ENCODE results near the gene MAPK8IP2.

The MAPK8IP2 gene

GRCh38 chr22:50600538-50600937 lies at the start of gene MAPK8IP2:
TSS of gene MAPK8IP2 (plus strand) at chr22:50600793. CDS start at chr22:50600819, 26 bp downstream.
- Mint-ChIP-seq H3K36me3 (ENCODE audit: low read depth) (no peaks in the 10 kb centered on the region), H3K4me1 (ENCODE audit: low read depth) (peaks cover 9% of the 10 kb centered on the region), H3K27me3 (peaks cover 45% of the 10 kb centered on the region), H3K27ac (no peak within 1 kb of the TSS), H3K4me3 (peak within 1 kb of the TSS; percentile 54), H3K9me3 (no peaks in the 10 kb centered on the region)
- DNase-seq = no peak

- H3K4me3 Mint-ChIP-seq = no peak overlapping the region
- no peak for DNase-seq
- no peak overlapping the region for H3K27ac Mint-ChIP-seq
Observed at GRCh38 chr22:50551160-50551752, 49.3 kb upstream of the MAPK8IP2 start.

GRCh38 chr22:50553310-50553709 lies 47.3 kb upstream of the MAPK8IP2 start:
- no peak for DNase-seq
- no peak overlapping the region for H3K27ac Mint-ChIP-seq
- H3K9me3 Mint-ChIP-seq = no peaks in the 10 kb centered on the region
- no peak overlapping the region for H3K4me3 Mint-ChIP-seq
- H3K27me3 Mint-ChIP-seq = no peaks in the 10 kb centered on the region
- peaks cover 3% of the 10 kb centered on the region for H3K36me3 Mint-ChIP-seq (ENCODE audit: low read depth)
- peaks cover 20% of the 10 kb centered on the region for H3K4me1 Mint-ChIP-seq (ENCODE audit: low read depth)

More at GRCh38 chr22:50551160-50551752, 49.3 kb upstream of the MAPK8IP2 start:
- H3K4me1 Mint-ChIP-seq (ENCODE audit: low read depth) = peaks cover 26% of the 10 kb centered on the region
- H3K9me3 Mint-ChIP-seq = no peaks in the 10 kb centered on the region
- no peaks in the 10 kb centered on the region for H3K27me3 Mint-ChIP-seq
- H3K36me3 Mint-ChIP-seq (ENCODE audit: low read depth) = peaks cover 3% of the 10 kb centered on the region

GRCh38 chr22:50556703-50557102 lies 43.9 kb upstream of the MAPK8IP2 start:
- no peaks in the 10 kb centered on the region for H3K36me3 Mint-ChIP-seq (ENCODE audit: low read depth)
- H3K4me3 Mint-ChIP-seq = no peak overlapping the region
- no peak for DNase-seq
- H3K4me1 Mint-ChIP-seq (ENCODE audit: low read depth) = peaks cover 7% of the 10 kb centered on the region
- no peaks in the 10 kb centered on the region for H3K27me3 Mint-ChIP-seq
- no peaks in the 10 kb centered on the region for H3K9me3 Mint-ChIP-seq
- H3K27ac Mint-ChIP-seq = no peak overlapping the region

- Mint-ChIP-seq H3K36me3 (ENCODE audit: low read depth) (peaks cover 2% of the 10 kb centered on the region), H3K4me3 (no peak overlapping the region), H3K4me1 (ENCODE audit: low read depth) (peaks cover 20% of the 10 kb centered on the region), H3K9me3 (no peaks in the 10 kb centered on the region), H3K27me3 (no peaks in the 10 kb centered on the region), H3K27ac (no peak overlapping the region)
- DNase-seq = no peak
Observed at GRCh38 chr22:50560034-50560433, 40.6 kb upstream of the MAPK8IP2 start.

- H3K27ac Mint-ChIP-seq = peak overlapping the region; percentile 45
- peaks cover 2% of the 10 kb centered on the region for H3K36me3 Mint-ChIP-seq (ENCODE audit: low read depth)
- H3K4me3 Mint-ChIP-seq = no peak overlapping the region
- peaks cover 20% of the 10 kb centered on the region for H3K4me1 Mint-ChIP-seq (ENCODE audit: low read depth)
- no peaks in the 10 kb centered on the region for H3K27me3 Mint-ChIP-seq
- H3K9me3 Mint-ChIP-seq = no peaks in the 10 kb centered on the region
- no peak for DNase-seq
Observed at GRCh38 chr22:50561401-50562358, 38.9 kb upstream of the MAPK8IP2 start.

- Mint-ChIP-seq H3K36me3 (ENCODE audit: low read depth) (peaks cover 5% of the 10 kb centered on the region), H3K27me3 (no peaks in the 10 kb centered on the region), H3K27ac (peak within 1 kb of the TSS; percentile 87), H3K4me1 (ENCODE audit: low read depth) (peaks cover 20% of the 10 kb centered on the region), H3K9me3 (no peaks in the 10 kb centered on the region), H3K4me3 (peak within 1 kb of the TSS; percentile 89)
- peak; percentile 99 for DNase-seq
Observed at GRCh38 chr22:50562523-50563412, 37.8 kb upstream of the MAPK8IP2 start, which contains the start of gene SYCE3. TSS of gene SYCE3 (minus strand) at chr22:50562919. CDS start at chr22:50556405, 6,514 bp downstream.

- Mint-ChIP-seq H3K36me3 (ENCODE audit: low read depth) (peaks cover 13% of the 10 kb centered on the region), H3K4me1 (ENCODE audit: low read depth) (peaks cover 20% of the 10 kb centered on the region), H3K27ac (peak overlapping the region; percentile 87), H3K9me3 (no peaks in the 10 kb centered on the region), H3K4me3 (peak overlapping the region; percentile 89), H3K27me3 (no peaks in the 10 kb centered on the region)
- no peak for DNase-seq
Observed at GRCh38 chr22:50563413-50564160, 37.0 kb upstream of the MAPK8IP2 start.

GRCh38 chr22:50564289-50564688 lies 36.3 kb upstream of the MAPK8IP2 start:
- Mint-ChIP-seq H3K27ac (no peak overlapping the region), H3K4me1 (ENCODE audit: low read depth) (peaks cover 20% of the 10 kb centered on the region), H3K36me3 (ENCODE audit: low read depth) (peaks cover 20% of the 10 kb centered on the region), H3K27me3 (no peaks in the 10 kb centered on the region), H3K9me3 (no peaks in the 10 kb centered on the region), H3K4me3 (no peak overlapping the region)
- no peak for DNase-seq

- H3K9me3 Mint-ChIP-seq = no peaks in the 10 kb centered on the region
- peaks cover 11% of the 10 kb centered on the region for H3K4me1 Mint-ChIP-seq (ENCODE audit: low read depth)
- H3K27me3 Mint-ChIP-seq = no peaks in the 10 kb centered on the region
- no peak overlapping the region for H3K27ac Mint-ChIP-seq
- no peak for DNase-seq
- peaks cover 55% of the 10 kb centered on the region for H3K36me3 Mint-ChIP-seq (ENCODE audit: low read depth)
- H3K4me3 Mint-ChIP-seq = no peak overlapping the region
Observed at GRCh38 chr22:50567721-50568252, 32.8 kb upstream of the MAPK8IP2 start.

- DNase-seq = no peak
- H3K4me1 Mint-ChIP-seq (ENCODE audit: low read depth) = peaks cover 2% of the 10 kb centered on the region
- H3K27me3 Mint-ChIP-seq = no peaks in the 10 kb centered on the region
- H3K4me3 Mint-ChIP-seq = no peak overlapping the region
- no peak overlapping the region for H3K27ac Mint-ChIP-seq
- no peaks in the 10 kb centered on the region for H3K9me3 Mint-ChIP-seq
- peaks cover 62% of the 10 kb centered on the region for H3K36me3 Mint-ChIP-seq (ENCODE audit: low read depth)
Observed at GRCh38 chr22:50568626-50569025, 32.0 kb upstream of the MAPK8IP2 start.

- H3K27ac Mint-ChIP-seq = no peak overlapping the region
- no peaks in the 10 kb centered on the region for H3K27me3 Mint-ChIP-seq
- no peak overlapping the region for H3K4me3 Mint-ChIP-seq
- DNase-seq = no peak
- no peaks in the 10 kb centered on the region for H3K4me1 Mint-ChIP-seq (ENCODE audit: low read depth)
- peaks cover 65% of the 10 kb centered on the region for H3K36me3 Mint-ChIP-seq (ENCODE audit: low read depth)
- H3K9me3 Mint-ChIP-seq = no peaks in the 10 kb centered on the region
Observed at GRCh38 chr22:50569041-50569459, 31.5 kb upstream of the MAPK8IP2 start.

- Mint-ChIP-seq H3K27ac (no peak overlapping the region), H3K4me3 (no peak overlapping the region), H3K4me1 (ENCODE audit: low read depth) (no peaks in the 10 kb centered on the region), H3K27me3 (no peaks in the 10 kb centered on the region), H3K36me3 (ENCODE audit: low read depth) (peaks cover 72% of the 10 kb centered on the region), H3K9me3 (no peaks in the 10 kb centered on the region)
- DNase-seq = no peak
Observed at GRCh38 chr22:50569896-50570535, 30.6 kb upstream of the MAPK8IP2 start.
